Measurements from ENCODE around the gene TASP1.

TASP1 gene

GRCh38 chr20:13678944-13679343 lies 40.2 kb upstream of the TASP1 start:
- TF ChIP-seq CTCF (IDR thresholded peaks at IDR 0.05; ENCODE audit: insufficient read depth, low read length, poor library complexity, severe bottlenecking) = no peak
- TF ChIP-seq EZH2phosphoT487 (conservative IDR thresholded peaks at IDR 0.05; ENCODE audit: low read length) = no peak
- no peaks in the 10 kb centered on the region for H3K79me2 ChIP-seq (ENCODE audit: insufficient read depth, low read length)
- H3K27ac ChIP-seq (ENCODE audit: low read depth, low read length) = no peak overlapping the region
- no peaks in the 10 kb centered on the region for H3F3A ChIP-seq (ENCODE audit: insufficient read depth)
- H3K9me3 ChIP-seq (ENCODE audit: insufficient read depth, low read length) = no peaks in the 10 kb centered on the region
- no peak overlapping the region for H3K4me2 ChIP-seq (ENCODE audit: low read depth, low read length, poor library complexity, severe bottlenecking)
- H2AFZ ChIP-seq (ENCODE audit: low read depth, low read length, severe bottlenecking) = no peak overlapping the region
- no peaks in the 10 kb centered on the region for H3K36me3 ChIP-seq (ENCODE audit: low read length)
- H4K20me1 ChIP-seq (ENCODE audit: low read depth, low read length) = no peaks in the 10 kb centered on the region
- no peaks in the 10 kb centered on the region for H3K27me3 ChIP-seq (ENCODE audit: low read length)
- H3K9me2 ChIP-seq (replicated peaks; ENCODE audit: insufficient read depth, low read length) = no peaks in the 10 kb centered on the region
- no peak overlapping the region for H3K9ac ChIP-seq (ENCODE audit: low read length)
- no peak overlapping the region for H3K4me3 ChIP-seq (ENCODE audit: insufficient read depth, low read length, poor library complexity, severe bottlenecking)

- Histone ChIP-seq H4K20me1 (ENCODE audit: low read depth, low read length) (no peaks in the 10 kb centered on the region), H3K27me3 (ENCODE audit: low read length) (no peaks in the 10 kb centered on the region), H3K27ac (ENCODE audit: low read depth, low read length) (no peak overlapping the region), H3K4me2 (ENCODE audit: low read depth, low read length, poor library complexity, severe bottlenecking) (no peak overlapping the region), H3K9me3 (ENCODE audit: insufficient read depth, low read length) (no peaks in the 10 kb centered on the region), H2AFZ (ENCODE audit: low read depth, low read length, severe bottlenecking) (no peak overlapping the region), H3K9ac (ENCODE audit: low read length) (no peak overlapping the region), H3F3A (ENCODE audit: insufficient read depth) (no peaks in the 10 kb centered on the region), H3K79me2 (ENCODE audit: insufficient read depth, low read length) (no peaks in the 10 kb centered on the region), H3K36me3 (ENCODE audit: low read length) (no peaks in the 10 kb centered on the region), H3K9me2 (replicated peaks; ENCODE audit: insufficient read depth, low read length) (no peaks in the 10 kb centered on the region), H3K4me3 (ENCODE audit: insufficient read depth, low read length, poor library complexity, severe bottlenecking) (no peak overlapping the region)
- no peak for TF ChIP-seq EZH2phosphoT487 (conservative IDR thresholded peaks at IDR 0.05; ENCODE audit: low read length)
- TF ChIP-seq CTCF (IDR thresholded peaks at IDR 0.05; ENCODE audit: insufficient read depth, low read length, poor library complexity, severe bottlenecking) = no peak
These were observed 38.5 kb upstream of the TASP1 start for GRCh38 chr20:13677241-13677640.

GRCh38 chr20:13676682-13677081 lies 38.0 kb upstream of the TASP1 start:
- Histone ChIP-seq H4K20me1 (ENCODE audit: low read depth, low read length) (no peaks in the 10 kb centered on the region), H3K27ac (ENCODE audit: low read depth, low read length) (no peak overlapping the region), H3K9me3 (ENCODE audit: insufficient read depth, low read length) (no peaks in the 10 kb centered on the region), H3K4me2 (ENCODE audit: low read depth, low read length, poor library complexity, severe bottlenecking) (no peak overlapping the region), H3K36me3 (ENCODE audit: low read length) (no peaks in the 10 kb centered on the region), H3K27me3 (ENCODE audit: low read length) (no peaks in the 10 kb centered on the region), H3F3A (ENCODE audit: insufficient read depth) (no peaks in the 10 kb centered on the region), H3K79me2 (ENCODE audit: insufficient read depth, low read length) (no peaks in the 10 kb centered on the region), H3K9me2 (replicated peaks; ENCODE audit: insufficient read depth, low read length) (no peaks in the 10 kb centered on the region), H2AFZ (ENCODE audit: low read depth, low read length, severe bottlenecking) (no peak overlapping the region), H3K4me3 (ENCODE audit: insufficient read depth, low read length, poor library complexity, severe bottlenecking) (no peak overlapping the region), H3K9ac (ENCODE audit: low read length) (no peak overlapping the region)
- TF ChIP-seq EZH2phosphoT487 (conservative IDR thresholded peaks at IDR 0.05; ENCODE audit: low read length) = no peak
- no peak for TF ChIP-seq CTCF (IDR thresholded peaks at IDR 0.05; ENCODE audit: insufficient read depth, low read length, poor library complexity, severe bottlenecking)
